SK-N-MC (cell line): ENCODE data around the gene ARL3.

Source experiments
- EZH2 ChIP-seq: fragments of 200-600 bp; sonication (generic); IDR thresholded peaks from one replicate; pipeline ENCODE4 v1.6.1; 2017; ENCODE audit warnings: antibody characterized with exemption
- FOXP2 ChIP-seq: optimal IDR thresholded peaks from 2 replicates; pipeline ENCODE3; 2011; ENCODE audit warnings: mild to moderate bottlenecking, moderate library complexity; ENCODE audit not compliant: insufficient read depth; ENCODE audit errors: extremely low read length, control extremely low read depth
- POLR2AphosphoS5 ChIP-seq: IDR thresholded peaks from 2 replicates; pipeline ENCODE4 v1.6.1; 2012; ENCODE audit warnings: mild to moderate bottlenecking, low read depth, low read length, borderline replicate concordance

DNA sequence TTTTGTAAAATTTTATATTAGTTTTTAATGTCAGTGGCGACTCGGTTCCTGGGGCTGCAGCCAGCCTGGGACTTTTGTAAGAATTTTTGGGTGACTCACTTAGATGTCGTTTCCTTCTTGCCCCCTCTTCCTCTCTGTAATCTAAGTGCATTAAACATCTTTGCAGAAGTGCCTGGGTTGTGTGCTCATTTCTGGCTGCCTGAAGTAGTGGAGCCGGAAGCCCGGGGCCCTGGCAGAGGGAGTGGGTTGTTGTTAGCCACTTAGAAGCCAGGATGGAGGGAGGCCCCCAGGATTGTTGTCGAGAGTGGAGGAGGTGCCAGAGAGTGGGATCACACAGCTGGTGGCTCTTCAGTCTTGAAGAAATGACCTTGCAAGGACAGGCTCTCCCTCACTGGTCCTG, 80.9 kb downstream of the ARL3 start:
- TF ChIP-seq POLR2AphosphoS5 (no peak), EZH2 (no peak), FOXP2 (no peak)
